Measurements from ENCODE around the gene DPYSL3.

Gene DPYSL3

GRCh38 chr5:147539053-147539452 is 29.2 kb upstream of the DPYSL3 start:
- DNase-seq, result no peak
- Histone ChIP-seq H3K79me2 (ENCODE audit: low read length) (no peaks in the 10 kb centered on the region), H3K9me2 (replicated peaks; ENCODE audit: insufficient read depth, low read length) (no peaks in the 10 kb centered on the region)

GRCh38 chr5:147538236-147538635 is 28.4 kb upstream of the DPYSL3 start:
- Histone ChIP-seq H3K9me2 (replicated peaks; ENCODE audit: insufficient read depth, low read length) (no peaks in the 10 kb centered on the region), H3K9me3 (replicated peaks; ENCODE audit: insufficient read depth, low read length) (no peaks in the 10 kb centered on the region), H3K27ac (ENCODE audit: low read length) (no peak overlapping the region), H3K4me1 (ENCODE audit: low read length) (no peaks in the 10 kb centered on the region), H3F3A (ENCODE audit: insufficient read depth, low read length) (no peaks in the 10 kb centered on the region), H3K36me3 (replicated peaks; ENCODE audit: insufficient read depth, low read length) (no peaks in the 10 kb centered on the region), H3K9ac (ENCODE audit: low read length) (no peak overlapping the region), H2AFZ (ENCODE audit: low read length) (no peak overlapping the region), H3K4me3 (ENCODE audit: low read length) (no peak overlapping the region), H3K4me2 (ENCODE audit: low read depth, low read length) (no peak overlapping the region), H4K20me1 (ENCODE audit: insufficient read depth, low read length) (no peaks in the 10 kb centered on the region), H3K27me3 (replicated peaks; ENCODE audit: insufficient read depth, low read length) (no peaks in the 10 kb centered on the region), H3K79me2 (ENCODE audit: low read length) (no peaks in the 10 kb centered on the region)
- TF ChIP-seq CTCF (IDR thresholded peaks at IDR 0.05; ENCODE audit: low read length), result no peak
- TF ChIP-seq EZH2phosphoT487 (IDR thresholded peaks at IDR 0.05; ENCODE audit: low read length), result no peak
- no peak for TF ChIP-seq EZH2 (optimal IDR thresholded peaks at IDR 0.05; ENCODE audit: low read depth, low read length)
- no peak for DNase-seq

More at GRCh38 chr5:147539053-147539452, 29.2 kb upstream of the DPYSL3 start:
- H3F3A ChIP-seq (ENCODE audit: insufficient read depth, low read length), result no peaks in the 10 kb centered on the region
- H3K9me3 ChIP-seq (replicated peaks; ENCODE audit: insufficient read depth, low read length), result no peaks in the 10 kb centered on the region
- H3K36me3 ChIP-seq (replicated peaks; ENCODE audit: insufficient read depth, low read length), result no peaks in the 10 kb centered on the region
- H3K9ac ChIP-seq (ENCODE audit: low read length), result no peak overlapping the region
- H3K4me2 ChIP-seq (ENCODE audit: low read depth, low read length), result no peak overlapping the region
- no peak for TF ChIP-seq CTCF (IDR thresholded peaks at IDR 0.05; ENCODE audit: low read length)
- TF ChIP-seq EZH2phosphoT487 (IDR thresholded peaks at IDR 0.05; ENCODE audit: low read length), result no peak
- no peak for TF ChIP-seq EZH2 (optimal IDR thresholded peaks at IDR 0.05; ENCODE audit: low read depth, low read length)
- no peak overlapping the region for H2AFZ ChIP-seq (ENCODE audit: low read length)
- H3K4me3 ChIP-seq (ENCODE audit: low read length), result no peak overlapping the region
- no peaks in the 10 kb centered on the region for H3K27me3 ChIP-seq (replicated peaks; ENCODE audit: insufficient read depth, low read length)
- no peaks in the 10 kb centered on the region for H3K4me1 ChIP-seq (ENCODE audit: low read length)
- H3K27ac ChIP-seq (ENCODE audit: low read length), result no peak overlapping the region
- no peaks in the 10 kb centered on the region for H4K20me1 ChIP-seq (ENCODE audit: insufficient read depth, low read length)

GRCh38 chr5:147534172-147534951 is 24.5 kb upstream of the DPYSL3 start:
- no peak for DNase-seq
- no peaks in the 10 kb centered on the region for H3K4me1 ChIP-seq (ENCODE audit: low read length)
- H3K27ac ChIP-seq (ENCODE audit: low read length), result no peak overlapping the region
- no peak overlapping the region for H3K4me3 ChIP-seq (ENCODE audit: low read length)
- H3K27me3 ChIP-seq (replicated peaks; ENCODE audit: insufficient read depth, low read length), result no peaks in the 10 kb centered on the region
- H4K20me1 ChIP-seq (ENCODE audit: insufficient read depth, low read length), result no peaks in the 10 kb centered on the region
- no peaks in the 10 kb centered on the region for H3K79me2 ChIP-seq (ENCODE audit: low read length)
- H3K4me2 ChIP-seq (ENCODE audit: low read depth, low read length), result no peak overlapping the region
- H2AFZ ChIP-seq (ENCODE audit: low read length), result no peak overlapping the region
- no peak overlapping the region for H3K9ac ChIP-seq (ENCODE audit: low read length)
- TF ChIP-seq CTCF (IDR thresholded peaks at IDR 0.05; ENCODE audit: low read length) (no peak), EZH2phosphoT487 (IDR thresholded peaks at IDR 0.05; ENCODE audit: low read length) (no peak), EZH2 (optimal IDR thresholded peaks at IDR 0.05; ENCODE audit: low read depth, low read length) (no peak)
- no peaks in the 10 kb centered on the region for H3K36me3 ChIP-seq (replicated peaks; ENCODE audit: insufficient read depth, low read length)
- no peaks in the 10 kb centered on the region for H3K9me2 ChIP-seq (replicated peaks; ENCODE audit: insufficient read depth, low read length)
- no peaks in the 10 kb centered on the region for H3F3A ChIP-seq (ENCODE audit: insufficient read depth, low read length)
- no peaks in the 10 kb centered on the region for H3K9me3 ChIP-seq (replicated peaks; ENCODE audit: insufficient read depth, low read length)
